Endometrium (tissue), 2 donors: ENCODE data around the gene PRM1.

Experiments used
- FAIRE-seq: peaks from 2 replicates; lab custom pipeline; 2012; peaks lifted over from hg19 to GRCh38; lab: Jason Lieb, UNC
- donor health status: control.
- donor health status: control.

The PRM1 gene

GRCh38 chr16:11236461-11237254, 44.5 kb downstream of the PRM1 start:
- FAIRE-seq: no peak

GRCh38 chr16:11235703-11235991, 45.5 kb downstream of the PRM1 start:
- FAIRE-seq: no peak

- no peak for FAIRE-seq
Measured at GRCh38 chr16:11234884-11235702, 46.0 kb downstream of the PRM1 start.

- FAIRE-seq: no peak
Measured at GRCh38 chr16:11233727-11234376, 47.3 kb downstream of the PRM1 start.

- no peak for FAIRE-seq
Measured at GRCh38 chr16:11232852-11233726, 48.0 kb downstream of the PRM1 start.

- FAIRE-seq: no peak
Measured at GRCh38 chr16:11232302-11232851, 48.8 kb downstream of the PRM1 start.

GRCh38 chr16:11231367-11231970, 49.7 kb downstream of the PRM1 start:
- FAIRE-seq: no peak
